Frontal cortex (tissue), 4 donors: ENCODE results near the gene CCDC149. TPM values are rescaled to one million over a fixed set of nuclear protein-coding genes. Genes with fewer than 3 reads are reported as not detected.

Source experiments
- DNase-seq, 2 donors: peaks; one replicate each; pipeline ENCODE4 v3.0.0; 2012; ENCODE audit warnings: low spot score in 2 of 2
- FAIRE-seq: peaks from 2 replicates; lab custom pipeline; 2012; peaks lifted over from hg19 to GRCh38; lab: Jason Lieb, UNC
- total RNA-seq: library from RNA; depleted of rRNA; stranded (reverse); fragments of >200 nt; gene quantifications from one replicate; pipeline ENCODE4 v1.2.3, GENCODE V29; 2014
- donor health status: control.
- donor health status: control.
- donor health status: control.

The CCDC149 gene
- total RNA-seq: 16.3 TPM

- DNase-seq (peak; percentile 82), FAIRE-seq (no peak)
Measured at GRCh38 chr4:24912252-24913118, at the start of gene CCDC149. CCDC149 (minus strand) TSS chr4:24913042; CDS start chr4:24912864, 178 bp downstream.

- no peak for DNase-seq
Measured at GRCh38 chr4:24957886-24958285, 45.0 kb upstream of the CCDC149 start.

GRCh38 chr4:24956763-24957162 lies 43.9 kb upstream of the CCDC149 start:
- DNase-seq: no peak
- no peak for FAIRE-seq

More at GRCh38 chr4:24957886-24958285, 45.0 kb upstream of the CCDC149 start:
- no peak for FAIRE-seq

- DNase-seq (no peak), FAIRE-seq (no peak)
Measured at GRCh38 chr4:24956091-24956490, 43.2 kb upstream of the CCDC149 start.

GRCh38 chr4:24952667-24953066 lies 39.8 kb upstream of the CCDC149 start:
- FAIRE-seq: no peak

GRCh38 chr4:24949970-24950369 lies 37.1 kb upstream of the CCDC149 start:
- FAIRE-seq (no peak), DNase-seq (no peak)

More at GRCh38 chr4:24952667-24953066, 39.8 kb upstream of the CCDC149 start:
- DNase-seq: no peak

- no peak for FAIRE-seq
- no peak for DNase-seq
Measured at GRCh38 chr4:24937917-24938281, 25.1 kb upstream of the CCDC149 start.

GRCh38 chr4:24937176-24937916 lies 24.5 kb upstream of the CCDC149 start:
- DNase-seq (no peak), FAIRE-seq (no peak)

- FAIRE-seq: no peak
- DNase-seq: no peak
Measured at GRCh38 chr4:24935856-24936255, 23.0 kb upstream of the CCDC149 start.

GRCh38 chr4:24934311-24934710 lies 21.5 kb upstream of the CCDC149 start:
- DNase-seq: no peak
- FAIRE-seq: no peak

GRCh38 chr4:24933684-24934275 lies 20.9 kb upstream of the CCDC149 start:
- FAIRE-seq (no peak), DNase-seq (no peak)

- FAIRE-seq: no peak
- no peak for DNase-seq
Measured at GRCh38 chr4:24932515-24933225, 19.8 kb upstream of the CCDC149 start.

GRCh38 chr4:24930151-24930550 lies 17.3 kb upstream of the CCDC149 start:
- DNase-seq (no peak), FAIRE-seq (no peak)

GRCh38 chr4:24928708-24929107 lies 15.9 kb upstream of the CCDC149 start:
- DNase-seq (no peak), FAIRE-seq (no peak)

- FAIRE-seq: no peak
- DNase-seq: no peak
Measured at GRCh38 chr4:24927049-24927448, 14.2 kb upstream of the CCDC149 start.

- DNase-seq (no peak), FAIRE-seq (no peak)
Measured at GRCh38 chr4:24924309-24924781, 11.5 kb upstream of the CCDC149 start.

GRCh38 chr4:24923550-24923949 lies 10.7 kb upstream of the CCDC149 start:
- FAIRE-seq: no peak

GRCh38 chr4:24923002-24923401 lies 10.2 kb upstream of the CCDC149 start:
- no peak for DNase-seq
- FAIRE-seq: no peak

More at GRCh38 chr4:24923550-24923949, 10.7 kb upstream of the CCDC149 start:
- DNase-seq: no peak

- FAIRE-seq: no peak
- DNase-seq: no peak
Measured at GRCh38 chr4:24922416-24922815, 9.6 kb upstream of the CCDC149 start.

- FAIRE-seq: no peak
- no peak for DNase-seq
Measured at GRCh38 chr4:24921491-24921890, 8.6 kb upstream of the CCDC149 start.
